Activated CD8-positive, alpha-beta memory T cell treated with anti-CD3 and anti-CD28 coated beads, Interleukin-2, amount 50 U/mL, for 24 hours (primary cell): ENCODE measurements around the gene MTMR12.
"Not testable (repeated sequence)": the region's sequence is repeated elsewhere in the genome, so short reads cannot be mapped to it uniquely, and the experiment has no call there.

Experiments used
- DNase-seq: peaks from one replicate; pipeline ENCODE4 v3.0.0-alpha.2; 2020; ENCODE audit errors: extremely low read depth

Gene MTMR12

DNA sequence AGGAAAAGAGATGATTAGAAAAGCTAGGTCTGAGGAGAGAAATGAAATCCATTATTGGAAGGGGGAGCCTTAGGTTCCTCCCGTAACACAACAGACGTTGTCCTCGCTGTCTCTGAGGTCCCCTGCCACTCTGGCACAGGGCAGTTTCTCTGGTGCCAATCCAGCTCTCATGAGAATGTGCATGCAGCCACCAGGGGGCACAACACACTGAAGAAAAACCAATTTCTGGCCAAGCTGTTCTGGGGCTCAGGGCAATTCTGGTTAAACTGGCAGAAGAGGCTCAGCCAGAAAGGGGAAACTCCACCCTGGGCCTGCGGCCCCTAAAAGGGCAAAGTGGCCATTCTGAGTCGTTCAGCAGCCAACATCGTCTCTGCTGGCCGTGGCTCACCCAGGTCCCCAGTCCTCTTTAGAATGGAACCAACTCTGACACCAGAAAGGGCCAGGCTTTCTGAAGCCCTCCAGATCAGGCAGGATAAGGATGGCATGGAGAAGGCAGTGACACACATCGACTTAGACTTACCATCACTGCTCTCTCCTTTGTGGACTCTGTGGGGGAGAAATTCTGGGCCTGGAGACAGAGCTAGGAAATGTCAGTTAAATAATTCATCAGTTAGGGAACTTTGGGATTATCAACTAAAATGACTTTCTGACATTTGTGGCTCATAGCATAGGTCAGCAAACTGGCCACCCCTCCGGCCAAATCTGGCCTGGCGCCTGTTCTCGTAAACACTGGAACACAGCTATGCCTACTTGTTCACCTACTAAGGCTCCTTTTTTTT, 80.1 kb downstream of the MTMR12 start:
- peak; percentile 55 for DNase-seq

DNA sequence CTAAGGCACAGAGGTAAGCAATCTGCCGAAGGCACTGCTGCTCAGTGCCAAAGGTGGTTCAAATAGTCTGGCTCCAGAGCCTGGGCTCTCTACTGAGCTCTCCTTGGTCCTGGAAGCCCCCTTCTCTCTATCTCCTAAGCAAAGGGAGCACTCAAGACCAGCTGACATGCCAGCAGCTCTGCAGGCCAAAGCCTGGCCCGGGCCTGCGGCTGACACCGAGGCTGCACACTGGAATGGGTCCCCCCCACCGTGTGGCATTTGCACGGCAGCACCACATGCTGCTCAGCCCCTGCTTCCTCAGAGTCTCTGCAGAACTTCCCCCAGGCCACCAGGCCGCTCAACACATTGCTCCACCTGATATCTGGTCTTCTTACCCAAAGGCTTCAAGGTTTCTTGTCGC, 80.8 kb downstream of the MTMR12 start:
- no peak for DNase-seq

DNA sequence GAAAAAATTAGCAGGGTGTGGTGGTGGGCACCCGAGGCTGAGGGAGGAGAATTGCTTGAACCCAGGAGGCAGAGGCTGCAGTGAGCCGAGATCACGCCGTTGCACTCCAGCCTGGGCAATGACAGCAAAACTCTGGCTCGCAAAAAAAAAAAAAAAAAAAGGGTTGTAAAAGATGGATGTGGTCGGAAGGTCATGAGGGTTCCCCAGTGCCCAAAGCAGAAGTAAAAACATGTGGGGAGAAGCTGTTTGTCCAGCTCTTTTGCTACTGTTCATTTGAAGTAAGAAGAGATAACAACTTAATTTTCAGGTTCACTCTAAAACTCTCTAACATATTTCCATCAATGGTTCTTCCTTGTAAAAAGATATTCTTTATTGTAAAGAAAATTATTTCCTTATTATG, 81.5 kb downstream of the MTMR12 start:
- no peak for DNase-seq

DNA sequence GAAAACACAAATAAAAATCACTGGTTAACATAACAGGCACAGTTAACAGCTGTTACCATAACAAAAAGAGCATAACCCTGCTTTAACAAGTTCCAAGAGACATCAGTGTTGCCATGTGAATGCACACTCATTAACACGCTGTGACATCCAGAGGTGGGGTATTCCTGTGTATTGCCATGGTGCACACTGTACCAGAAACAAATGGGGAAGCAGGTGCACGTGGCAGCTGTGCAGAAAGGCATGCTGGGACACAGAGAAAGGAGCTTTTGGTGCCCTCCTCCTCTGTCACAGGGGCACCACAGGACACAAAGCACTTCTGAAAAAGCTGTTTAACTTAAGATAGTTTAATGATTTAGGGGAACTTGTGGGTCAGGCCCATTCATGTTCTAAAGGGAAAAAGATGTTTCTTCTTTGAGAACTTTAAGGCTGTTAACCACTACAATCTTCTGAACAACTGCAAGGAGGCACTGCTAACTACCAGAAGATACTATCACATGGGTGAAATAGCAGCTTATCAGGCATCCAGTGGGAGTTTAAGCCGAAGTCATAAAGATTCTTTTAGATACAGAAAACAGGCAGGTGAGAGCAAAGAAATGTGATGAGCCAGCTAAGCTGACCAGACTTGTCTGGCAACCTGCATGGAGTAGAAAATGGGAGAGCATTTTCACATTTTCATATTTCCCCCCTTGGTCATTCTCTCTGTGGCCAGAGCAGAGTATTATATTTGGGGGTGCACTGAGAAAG, 82.2 kb downstream of the MTMR12 start:
- DNase-seq, result no peak

DNA sequence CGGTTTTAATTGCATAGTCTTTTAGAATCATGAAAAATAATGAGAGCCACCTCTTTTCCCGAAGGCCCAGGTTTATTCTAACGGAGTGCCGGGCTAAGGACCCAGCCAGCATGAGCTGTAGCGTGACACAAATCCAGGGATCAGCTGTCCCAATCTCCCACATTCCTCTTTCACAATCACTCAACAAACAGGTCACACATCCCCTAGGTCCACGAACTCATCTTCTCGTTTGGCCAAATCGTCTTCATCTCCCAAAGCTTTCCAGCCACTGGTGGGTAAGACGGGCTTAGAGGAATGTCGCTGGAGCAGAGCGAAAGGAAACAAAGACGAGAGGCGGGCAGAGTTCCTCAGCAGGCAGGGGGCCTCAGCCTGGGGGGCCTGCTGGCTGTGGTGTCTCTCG, 83.2 kb downstream of the MTMR12 start:
- DNase-seq, result no peak

DNA sequence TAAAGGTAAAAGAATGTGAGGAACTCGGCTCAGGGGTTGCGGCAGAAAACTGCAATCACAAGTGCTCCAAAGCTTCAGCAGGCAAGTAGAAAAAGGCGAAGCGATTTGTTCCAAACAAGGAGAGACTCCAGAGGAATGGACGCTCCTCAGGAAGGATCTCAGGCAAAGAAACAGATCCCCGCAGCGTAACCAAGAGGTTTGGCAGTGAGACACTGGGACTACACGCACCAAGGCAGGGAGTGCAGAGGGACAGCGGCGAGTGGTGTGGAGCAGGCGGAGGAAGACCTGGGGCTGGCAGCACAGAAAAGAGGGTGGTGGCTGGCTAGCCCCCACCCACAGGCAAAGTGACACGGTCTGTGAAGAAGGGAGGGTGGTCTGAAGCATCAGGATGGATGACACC, 83.9 kb downstream of the MTMR12 start:
- DNase-seq, result no peak

DNA sequence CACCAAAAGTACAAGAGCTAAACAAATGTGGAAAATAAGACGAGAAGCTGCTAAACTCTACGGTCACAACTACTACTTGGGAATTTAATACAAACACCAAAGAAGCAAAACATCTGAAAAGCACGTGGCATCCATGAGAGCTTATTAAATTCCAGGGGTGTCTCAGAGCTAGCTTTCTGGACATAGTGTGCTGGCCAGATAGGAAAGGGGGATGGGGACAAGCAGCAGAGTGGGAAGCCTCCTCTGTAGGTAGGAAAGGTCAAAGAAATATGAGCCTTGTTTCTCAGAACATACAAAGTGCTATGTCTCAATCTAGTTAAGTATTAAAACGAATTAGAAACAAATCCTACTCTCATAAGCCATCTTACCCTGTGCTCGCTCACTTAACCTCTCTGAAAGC, 87.3 kb downstream of the MTMR12 start:
- no peak for DNase-seq

DNA sequence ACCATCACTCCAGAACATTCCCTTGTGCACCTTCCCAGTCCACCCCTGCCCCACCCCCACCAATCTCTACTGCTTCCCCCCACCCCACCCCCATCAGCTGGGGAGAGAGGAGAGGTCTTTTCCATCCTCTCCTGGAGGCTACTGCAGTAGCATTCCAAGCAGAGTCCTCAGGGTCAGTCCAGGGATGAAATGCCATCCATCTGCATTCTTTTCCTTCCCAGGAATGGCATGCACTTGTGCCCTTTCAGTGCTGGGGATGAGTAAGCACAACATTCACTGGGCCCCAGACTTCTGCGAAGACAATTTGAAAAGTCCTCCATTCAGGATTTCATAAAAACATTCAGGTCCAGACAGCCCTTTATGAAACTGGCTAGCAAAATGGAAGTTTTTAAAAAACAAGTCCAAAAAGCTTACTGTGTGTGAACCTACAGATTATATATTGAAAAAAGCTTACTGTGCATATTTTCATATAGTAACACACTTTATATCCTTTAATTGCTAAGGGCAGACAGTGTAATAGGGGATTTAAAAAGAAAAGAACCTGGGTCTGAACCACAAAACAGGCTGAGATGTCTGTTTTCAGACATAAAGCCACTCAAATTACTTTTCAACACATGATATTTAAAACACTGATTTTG, 88.6 kb downstream of the MTMR12 start:
- DNase-seq, result no peak

DNA sequence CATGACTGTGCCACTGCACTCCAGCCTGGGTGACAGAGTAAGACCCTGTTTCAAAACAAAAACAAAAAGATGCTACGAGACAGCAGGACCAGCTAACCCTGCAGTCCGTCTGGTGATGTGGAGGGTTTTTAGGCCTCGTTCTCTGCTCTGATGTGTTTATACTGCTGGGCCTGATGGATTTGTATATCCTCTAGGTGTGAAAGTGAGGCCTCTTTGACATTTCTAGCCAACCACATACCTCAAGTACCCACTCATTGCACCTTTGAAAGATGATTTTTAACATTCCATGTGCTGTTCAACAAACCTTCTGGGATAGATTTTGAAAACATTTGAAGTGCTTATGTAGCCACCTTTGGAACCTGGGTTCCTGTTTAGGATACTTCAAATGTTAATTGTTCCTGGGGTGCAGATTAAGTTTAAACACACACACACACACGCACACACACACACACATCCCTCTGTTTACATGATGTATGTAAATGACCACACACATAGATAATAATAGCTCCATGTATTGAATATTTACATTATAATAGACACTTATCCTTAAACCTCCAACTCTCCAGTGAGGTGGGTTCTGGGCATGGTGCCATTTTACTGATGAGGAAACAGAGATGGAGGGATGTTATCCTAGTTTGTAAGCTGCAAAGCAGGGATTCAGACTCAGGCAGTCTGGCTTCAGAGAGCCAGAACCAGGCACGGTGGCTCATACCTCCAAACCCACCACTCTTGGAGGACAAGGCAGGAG, 89.8 kb downstream of the MTMR12 start:
- DNase-seq, result no peak

DNA sequence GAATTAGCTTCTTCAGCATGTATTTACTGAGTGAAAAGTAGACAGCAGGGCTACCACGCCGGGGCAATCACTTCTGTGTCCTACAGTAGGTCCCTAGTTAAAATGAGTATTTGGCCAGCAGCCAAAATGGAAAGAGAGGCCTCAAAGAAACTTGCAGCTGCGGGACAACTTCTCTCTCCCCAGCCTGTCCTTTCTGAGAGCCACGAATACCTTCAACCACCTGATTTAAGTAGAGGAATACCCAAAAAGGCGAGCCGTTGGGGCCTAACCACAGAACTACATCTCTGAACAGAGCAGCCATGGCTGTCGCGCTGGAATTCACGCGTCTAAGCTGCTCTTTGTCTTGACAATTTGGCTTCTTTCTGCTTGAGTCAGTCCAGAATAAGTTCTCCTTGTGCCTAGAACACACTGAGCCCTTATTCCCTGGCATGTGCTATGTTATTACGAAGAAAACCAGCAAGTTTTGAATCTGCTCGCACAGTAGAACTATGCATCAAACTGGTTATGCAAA, 94.8 kb downstream of the MTMR12 start:
- DNase-seq, result no peak

DNA sequence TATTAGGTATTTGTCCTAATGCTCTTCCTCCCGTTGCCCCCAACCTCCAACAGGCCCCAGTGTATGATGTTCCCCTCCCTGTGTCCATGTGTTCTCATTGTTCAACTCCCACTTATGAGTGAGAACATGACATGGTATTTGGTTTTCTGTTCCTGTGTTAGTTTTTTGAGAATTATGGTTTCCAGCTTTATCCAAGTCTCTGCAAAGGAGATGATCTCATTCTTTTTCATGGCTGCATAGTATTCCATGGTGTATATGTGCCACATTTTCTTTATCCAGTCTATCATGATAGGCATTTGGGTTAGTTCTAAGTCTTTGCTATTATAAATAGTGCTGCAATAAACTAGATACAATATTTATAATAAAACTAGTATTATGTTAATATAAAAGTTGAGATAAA, 98.4 kb downstream of the MTMR12 start:
- DNase-seq, result not testable (repeated sequence)

DNA sequence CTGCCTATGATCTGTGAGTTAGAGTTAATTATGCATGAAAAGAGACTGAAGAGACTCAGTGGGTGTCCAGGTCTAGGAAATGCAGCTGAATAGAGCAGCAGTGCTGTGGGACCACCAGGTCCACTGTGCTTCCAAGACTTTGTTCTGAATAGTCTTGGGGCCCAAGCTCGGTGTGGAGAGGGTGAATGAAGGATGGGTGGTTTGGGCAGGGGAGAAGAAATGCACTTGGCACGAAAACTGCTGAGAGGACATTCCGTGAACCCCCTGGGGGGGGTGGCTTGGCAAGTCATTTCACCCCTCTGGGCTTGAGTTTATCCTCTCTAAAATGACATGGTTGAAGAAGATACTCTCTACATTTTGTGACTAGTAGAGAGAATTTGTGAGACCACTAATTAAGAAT, 102.6 kb downstream of the MTMR12 start:
- DNase-seq, result no peak

DNA sequence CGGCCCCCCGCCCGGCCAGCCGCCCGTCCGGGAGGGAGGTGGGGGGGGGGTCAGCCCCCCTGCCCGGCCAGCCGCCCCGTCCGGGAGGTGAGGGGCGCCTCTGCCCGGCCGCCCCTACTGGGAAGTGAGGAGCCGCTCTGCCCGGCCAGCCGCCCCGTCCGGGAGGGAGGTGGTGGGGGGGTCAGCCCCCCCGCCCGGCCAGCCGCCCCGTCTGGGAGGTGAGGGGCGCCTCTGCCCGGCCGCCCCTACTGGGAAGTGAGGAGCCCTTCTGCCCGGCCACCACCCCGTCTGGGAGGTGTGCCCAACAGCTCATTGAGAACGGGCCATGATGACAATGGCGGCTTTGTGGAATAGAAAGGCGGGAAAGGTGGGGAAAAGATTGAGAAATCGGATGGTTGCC, 103.9 kb downstream of the MTMR12 start:
- not testable (repeated sequence) for DNase-seq

DNA sequence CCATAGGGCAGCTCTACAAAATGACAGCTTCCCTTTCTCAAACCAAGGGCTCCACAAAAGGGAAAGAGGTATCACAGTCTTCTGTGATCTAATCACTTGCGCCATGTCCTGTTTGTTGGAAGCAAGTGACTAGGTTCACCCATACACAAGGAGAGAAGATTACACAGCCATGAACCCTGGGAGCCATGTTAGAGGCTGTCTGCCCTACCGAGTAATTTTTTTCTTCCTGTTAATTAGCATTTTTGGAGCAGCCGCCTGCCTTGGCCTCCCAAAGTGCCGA, 105.4 kb downstream of the MTMR12 start:
- DNase-seq, result no peak

DNA sequence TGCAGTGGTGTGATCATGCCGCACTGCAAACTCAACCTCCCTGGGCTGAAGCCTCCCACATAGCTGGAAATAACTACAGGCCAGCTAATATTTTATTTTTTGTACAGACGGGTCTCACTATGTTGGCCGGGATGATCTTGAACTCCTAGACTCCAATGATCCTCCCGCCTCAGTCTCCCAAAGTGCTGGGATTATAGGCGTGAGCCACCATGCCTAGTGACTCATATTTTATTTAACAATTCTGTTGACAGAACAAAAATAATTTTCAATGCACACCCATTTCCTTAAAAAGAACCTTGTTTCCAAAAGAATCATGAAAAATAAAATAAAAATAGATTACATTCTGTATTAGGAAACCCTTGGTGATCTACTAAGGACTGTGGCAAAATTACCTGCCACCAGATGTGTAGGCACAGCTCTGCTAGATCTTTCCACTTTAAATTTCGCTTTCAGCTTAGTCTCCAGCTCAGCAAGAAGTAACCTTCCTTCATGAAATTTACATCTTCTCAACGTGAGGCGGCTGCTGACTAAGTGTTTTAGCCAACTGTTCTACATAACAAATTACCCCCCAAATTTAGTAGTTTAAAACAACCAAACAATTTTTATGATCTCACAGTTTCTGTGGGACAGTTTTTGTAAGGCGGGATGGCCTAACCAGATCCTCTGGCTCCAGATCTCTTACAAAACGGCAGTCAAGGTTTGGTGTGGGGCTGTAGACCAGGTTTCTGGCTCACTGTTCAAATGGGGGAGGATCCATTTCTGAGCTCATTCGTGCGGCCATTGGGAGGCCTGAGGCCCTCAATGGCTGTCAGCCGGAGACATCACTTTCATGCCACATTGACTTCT, 106.0 kb downstream of the MTMR12 start:
- no peak for DNase-seq

DNA sequence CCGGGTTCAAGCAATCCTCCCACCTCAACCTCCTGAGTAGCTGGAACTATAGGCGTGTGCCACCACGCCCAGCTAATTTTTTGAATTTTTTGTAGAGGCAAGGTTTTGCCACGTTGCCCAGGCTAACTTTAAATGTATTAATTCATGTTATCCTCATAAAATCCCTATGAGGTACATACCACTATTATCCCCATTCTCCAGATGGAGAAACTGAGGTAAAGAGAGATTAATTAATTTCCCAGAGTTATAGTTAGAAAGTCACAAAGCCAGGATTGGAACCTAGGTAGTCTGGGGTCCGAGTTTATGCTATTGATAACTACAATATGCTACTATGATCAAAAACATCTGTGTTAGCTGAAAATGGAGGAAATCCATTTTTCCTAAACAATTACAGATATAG, 106.7 kb downstream of the MTMR12 start:
- no peak for DNase-seq

DNA sequence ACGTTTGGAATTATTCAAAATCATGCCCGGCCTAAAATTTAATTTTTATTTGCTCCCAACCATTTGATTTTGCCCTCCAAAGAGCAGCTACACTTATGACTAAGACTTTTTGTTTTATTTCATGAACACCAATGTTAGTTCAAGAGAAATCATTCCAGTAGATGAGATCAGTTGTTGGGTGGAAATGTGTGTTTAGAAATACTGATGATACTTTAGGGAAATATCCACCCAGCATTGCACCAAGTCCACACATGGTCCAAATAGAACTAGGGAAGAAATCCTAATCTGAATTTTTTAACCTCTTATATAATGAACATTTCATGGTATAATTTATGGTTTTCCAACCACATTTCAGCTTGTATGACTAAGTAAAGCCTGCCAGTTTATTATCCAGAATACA, 110.3 kb downstream of the MTMR12 start:
- DNase-seq, result no peak

DNA sequence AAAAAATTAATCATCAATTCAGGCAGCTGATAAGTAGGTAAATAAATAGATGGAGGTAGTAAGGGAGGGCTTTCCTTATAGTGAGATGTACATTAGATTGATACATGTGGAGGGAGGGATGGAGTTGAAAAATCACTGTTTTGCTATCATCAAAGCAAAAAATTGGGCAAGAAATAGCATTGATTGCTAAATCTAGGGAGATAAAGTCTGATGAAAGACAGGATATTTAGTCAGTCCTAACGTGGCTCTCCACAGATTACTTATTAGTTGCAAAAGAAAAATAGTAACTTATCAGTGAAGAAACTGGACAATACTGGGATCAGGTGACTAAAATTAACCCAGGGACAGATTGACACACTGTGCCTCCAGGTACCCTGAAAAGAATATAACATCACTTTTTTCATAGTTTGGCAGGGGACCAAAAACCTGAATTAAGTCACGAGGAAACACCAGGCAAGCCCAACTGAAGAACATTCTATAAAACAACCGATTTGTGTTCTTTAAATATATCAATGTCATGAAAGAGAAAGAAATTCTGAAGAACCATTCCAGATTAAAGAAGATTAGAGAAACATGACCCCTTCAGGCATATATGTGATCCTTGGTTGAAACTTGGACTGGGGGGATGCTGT, 111.5 kb downstream of the MTMR12 start:
- DNase-seq, result no peak

DNA sequence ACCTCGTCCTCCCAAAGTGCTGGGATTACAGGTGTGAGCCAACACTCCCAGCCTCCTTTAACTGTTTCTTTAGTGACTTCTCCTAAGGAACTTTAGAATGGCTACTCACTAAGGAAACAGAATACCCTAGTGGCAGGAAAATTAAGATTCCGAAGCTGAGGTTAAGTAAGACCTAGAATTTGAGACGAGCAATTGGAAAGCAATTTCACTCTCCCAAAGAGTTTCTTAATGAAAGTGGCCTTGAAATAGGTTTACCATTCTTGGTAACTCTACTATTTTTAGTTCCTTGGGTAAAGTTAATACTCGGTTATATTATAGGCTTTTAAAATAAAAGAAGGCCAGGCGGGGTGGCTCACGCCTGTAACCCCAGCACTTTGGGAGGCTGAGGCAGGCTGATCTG, 115.7 kb downstream of the MTMR12 start:
- DNase-seq, result no peak

DNA sequence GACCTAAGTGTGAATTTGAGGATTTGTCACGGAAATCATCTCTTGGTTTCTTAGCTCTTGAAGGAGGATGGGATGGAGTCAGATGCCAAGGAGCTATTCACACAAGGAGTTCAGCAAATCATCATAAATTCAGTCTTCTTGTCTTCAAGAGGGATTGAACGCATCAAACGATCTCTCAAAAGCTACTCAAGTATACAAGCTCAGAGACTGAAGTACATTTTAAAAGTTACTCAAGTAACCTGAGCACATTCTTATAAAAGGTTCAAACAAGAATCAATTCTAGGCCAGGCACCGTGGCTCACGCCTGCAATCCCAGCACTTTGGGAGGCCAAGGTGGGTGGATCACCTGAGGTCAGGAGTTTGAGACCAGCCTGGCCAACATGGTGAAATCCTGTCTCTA, 117.5 kb downstream of the MTMR12 start:
- no peak for DNase-seq

DNA sequence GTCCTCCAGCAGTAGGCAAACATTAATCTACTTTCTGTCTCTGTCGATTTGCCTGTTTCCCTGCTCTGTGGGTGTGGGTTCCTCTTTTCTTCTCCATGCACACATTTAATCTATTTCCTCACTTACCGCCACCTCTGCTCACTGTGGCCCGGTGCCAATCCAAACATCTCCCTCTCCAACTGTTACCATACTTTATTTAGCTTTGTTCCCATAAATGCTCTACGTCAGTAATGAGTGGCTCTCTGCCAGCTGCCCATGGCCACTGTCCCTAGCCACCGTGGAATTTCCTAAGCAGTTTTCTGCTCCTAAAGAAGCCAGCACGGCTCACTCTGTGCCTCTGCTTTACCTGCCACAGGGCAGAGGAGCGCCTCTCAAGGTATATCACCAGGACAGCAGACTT, 119.1 kb downstream of the MTMR12 start:
- no peak for DNase-seq
